IMR-90 (cell line): ENCODE measurements around the gene APMAP. TPM values are rescaled to one million over a fixed set of nuclear protein-coding genes. Genes with fewer than 3 reads are reported as not detected.

Source experiments
- ATAC-seq: fragments of 200-7000 bp; cut with Tn5 transposase; 2 replicates; pipeline ENCODE4 v1.9.1; 2020; ENCODE audit warnings: low read depth, mild to moderate bottlenecking, moderate library complexity
- BruUV-seq: library from RNA; stranded (reverse); fragments of 400-500 nt; replicated peaks from 2 replicates; lab custom pipeline; 2021; lab: Mats Ljungman, UMichigan
- CTCF ChIA-PET: fragments of 300-600 bp; formaldehyde crosslinking; extraction: SDS; loops from one replicate; lab custom pipeline; 2021; ENCODE audit warnings: antibody characterized with exemption; lab: Yijun Ruan, JAX
- POLR2A ChIA-PET: fragments of 300-600 bp; sonication (Branson Sonifier 250); formaldehyde crosslinking; loops from one replicate; lab custom pipeline; 2022; ENCODE audit warnings: antibody characterized with exemption; ENCODE audit not compliant: unreplicated experiment; lab: Charles Lee
- DNase-seq: peaks from one replicate; pipeline ENCODE4 v3.0.0; 2013
- H2AFZ ChIP-seq: replicated peaks from 2 replicates; pipeline ENCODE3; 2013; ENCODE audit warnings: low read length, mild to moderate bottlenecking; ENCODE audit not compliant: poor library complexity
- H2AK5ac ChIP-seq: 2 replicates; pipeline ENCODE4 v1.6.1; 2013; ENCODE audit warnings: low read depth, low read length, inconsistent platforms
- H2AK9ac ChIP-seq: replicated peaks from 2 replicates; pipeline ENCODE3; 2013; ENCODE audit warnings: mild to moderate bottlenecking, low read depth, low read length, moderate library complexity; ENCODE audit not compliant: poor library complexity
- H2BK120ac ChIP-seq: 2 replicates; pipeline ENCODE4 v1.6.1; 2013; ENCODE audit warnings: low read depth, low read length, inconsistent platforms
- H2BK15ac ChIP-seq: 3 replicates; pipeline ENCODE4 v1.6.1; 2013; ENCODE audit warnings: low read depth, low read length, inconsistent platforms
- H2BK20ac ChIP-seq: 2 replicates; pipeline ENCODE4 v1.6.1; 2013; ENCODE audit warnings: low read depth, mild to moderate bottlenecking, inconsistent platforms, low read length, moderate library complexity
- H2BK5ac ChIP-seq: 2 replicates; pipeline ENCODE4 v1.6.1; 2013; ENCODE audit warnings: mild to moderate bottlenecking, low read depth, low read length, inconsistent platforms; ENCODE audit not compliant: poor library complexity, severe bottlenecking
- H3K14ac ChIP-seq: replicated peaks from 2 replicates; pipeline ENCODE4 v1.6.1; 2013; ENCODE audit warnings: low read depth, low read length, inconsistent platforms
- H3K18ac ChIP-seq: 2 replicates; pipeline ENCODE4 v1.6.1; 2013; ENCODE audit warnings: low read depth, low read length, control low read depth
- H3K23ac ChIP-seq: 2 replicates; pipeline ENCODE4 v1.6.1; 2013; ENCODE audit warnings: low read depth, low read length, inconsistent platforms
- H3K27ac ChIP-seq: 2 replicates; pipeline ENCODE4 v1.5.1; 2013; ENCODE audit warnings: mild to moderate bottlenecking, control low read depth, low read length; ENCODE audit not compliant: insufficient read depth
- H3K27me3 ChIP-seq: 2 replicates; pipeline ENCODE4 v1.6.1; 2013; ENCODE audit warnings: low read length; ENCODE audit not compliant: control insufficient read depth, insufficient read depth
- H3K36me3 ChIP-seq: 2 replicates; pipeline ENCODE4 v1.6.1; 2013; ENCODE audit warnings: low read length, mixed read lengths; ENCODE audit not compliant: control insufficient read depth, insufficient read depth
- H3K4ac ChIP-seq: 2 replicates; pipeline ENCODE4 v1.6.1; 2013; ENCODE audit warnings: low read depth, low read length, inconsistent platforms
- H3K4me1 ChIP-seq: 2 replicates; pipeline ENCODE4 v1.6.1; 2013; ENCODE audit warnings: low read length, mixed read lengths; ENCODE audit not compliant: control insufficient read depth, insufficient read depth
- H3K4me2 ChIP-seq: 2 replicates; pipeline ENCODE4 v1.6.1; 2013; ENCODE audit warnings: low read depth, mild to moderate bottlenecking, control low read depth, low read length, moderate library complexity
- H3K4me3 ChIP-seq: 2 replicates; pipeline ENCODE4 v1.5.1; 2013; ENCODE audit warnings: low read depth, mild to moderate bottlenecking, control low read depth, low read length, moderate library complexity; ENCODE audit not compliant: insufficient read depth
- H3K56ac ChIP-seq: 2 replicates; pipeline ENCODE4 v1.6.1; 2013; ENCODE audit warnings: low read length, inconsistent platforms; ENCODE audit not compliant: insufficient read depth; ENCODE audit errors: extremely low read depth
- H3K79me1 ChIP-seq, 2 experiments: 2 replicates each; pipeline ENCODE4 v1.6.1; 2013; ENCODE audit warnings: low read length in 2 of 2, inconsistent platforms in 1 of 2, low read depth in 1 of 2
- H3K9ac ChIP-seq: 2 replicates; pipeline ENCODE4 v1.6.1; 2013; ENCODE audit warnings: low read depth, low read length, control low read depth
- H3K9me1 ChIP-seq: 2 replicates; pipeline ENCODE4 v1.6.1; 2013; ENCODE audit warnings: low read length, inconsistent platforms; ENCODE audit not compliant: insufficient read depth
- H3K9me3 ChIP-seq: 2 replicates; pipeline ENCODE4 v1.6.1; 2013; ENCODE audit warnings: low read length; ENCODE audit not compliant: control insufficient read depth, insufficient read depth
- H4K20me1 ChIP-seq: 2 replicates; pipeline ENCODE4 v1.6.1; 2013; ENCODE audit warnings: low read length, inconsistent platforms; ENCODE audit not compliant: insufficient read depth
- H4K5ac ChIP-seq: 2 replicates; pipeline ENCODE4 v1.6.1; 2013; ENCODE audit warnings: mild to moderate bottlenecking, low read depth, low read length, control low read depth
- H4K8ac ChIP-seq, 2 experiments: 2 replicates each; pipeline ENCODE4 v1.6.1; 2013; ENCODE audit warnings: low read depth in 2 of 2, low read length in 2 of 2, control low read depth in 1 of 2, inconsistent platforms in 1 of 2
- H4K91ac ChIP-seq: 2 replicates; pipeline ENCODE4 v1.6.1; 2013; ENCODE audit warnings: low read depth, low read length, inconsistent platforms; ENCODE audit not compliant: insufficient read depth
- BHLHE40 ChIP-seq: fragments of 150-350 bp; IDR thresholded peaks from 2 replicates; pipeline ENCODE4 v1.6.1; 2016; ENCODE audit warnings: mild to moderate bottlenecking, low read depth, low read length
- CHD1 ChIP-seq: IDR thresholded peaks from 2 replicates; pipeline ENCODE4 v1.6.1; 2012; ENCODE audit warnings: low read depth, low read length, improper control_type of control experiment
- ELK1 ChIP-seq: fragments of 150-350 bp; IDR thresholded peaks from 2 replicates; pipeline ENCODE4 v1.6.1; 2016; ENCODE audit warnings: low read depth, mild to moderate bottlenecking, low read length, moderate library complexity, borderline replicate concordance
- MAFK ChIP-seq: IDR thresholded peaks from 2 replicates; pipeline ENCODE4 v1.6.1; 2012; ENCODE audit warnings: low read depth, low read length, improper control_type of control experiment
- MAZ ChIP-seq: IDR thresholded peaks from 2 replicates; pipeline ENCODE4 v1.6.1; 2012; ENCODE audit warnings: low read depth, mild to moderate bottlenecking, low read length, improper control_type of control experiment, moderate library complexity, borderline replicate concordance
- MXI1 ChIP-seq: IDR thresholded peaks from 2 replicates; pipeline ENCODE4 v1.6.1; 2012; ENCODE audit warnings: low read depth, mild to moderate bottlenecking, low read length, moderate library complexity, borderline replicate concordance
- RFX5 ChIP-seq: IDR thresholded peaks from 2 replicates; pipeline ENCODE4 v1.8.0; 2012; ENCODE audit warnings: low read depth, mild to moderate bottlenecking, low read length, moderate library complexity
- WGBS, 2 experiments: methylation state at CpG; one replicate each; pipeline versions ENCODE4 v1.1.5 to v1.1.7; 2013; ENCODE audit warnings: missing lambda C conversion rate in 2 of 2; ENCODE audit not compliant: insufficient read length in 1 of 2; ENCODE audit errors: extremely low coverage in 2 of 2; 5-methylcytosine and 5-hydroxymethylcytosine counted together
- dilution Hi-C: fragments of 300-500 bp; cut with HindIII; formaldehyde crosslinking; loops from one replicate; pipeline ENCODE4 v1.14.3; 2018; ENCODE audit warnings: low sequenced_read_pairs; ENCODE audit not compliant: unreplicated experiment
- in situ Hi-C: fragments of 300-500 bp; cut with MboI; formaldehyde crosslinking; loops from 3 replicates; pipeline ENCODE4 v1.14.3; 2019; ENCODE audit warnings: low sequenced_read_pairs, inconsistent platforms, mixed read lengths
- intact Hi-C: fragments of 100-400 bp; cut with micrococcal nuclease; formaldehyde crosslinking; loops from 2 replicates; pipeline ENCODE4 v1.10.0; 2022
- polyA plus RNA-seq, 3 experiments: library from polyadenylated mRNA; depleted of rRNA; stranded (reverse); fragments of >200 nt; gene quantifications; 2 replicates each; pipeline ENCODE4 v1.2.3, GENCODE V29; 2012; ENCODE audit warnings: low replicate concordance in 1 of 3
- total RNA-seq: library from RNA; depleted of rRNA; stranded (reverse); fragments of >200 nt; gene quantifications from 2 replicates; pipeline ENCODE4 v1.2.3, GENCODE V29; 2012
- TF ChIP-seq, protein P1 (sequence below): fragments of 150-350 bp; IDR thresholded peaks from 2 replicates; pipeline ENCODE4 v1.6.1; 2017; ENCODE audit warnings: mild to moderate bottlenecking, antibody characterized with exemption, low read length, low read depth

Gene APMAP
- total and polyA plus RNA-seq, 2 of the 4 experiments (the other 2 are of a cell fraction), result 67.2 to 88.8 TPM

GRCh38 chr20:25013478-25014380 is 21.2 kb upstream of the APMAP start:
- no peak overlapping the region for H4K91ac ChIP-seq
- intact Hi-C loops, result no loop called here
- no peak overlapping the region for H2BK5ac ChIP-seq
- dilution Hi-C loops, result no loop called here
- no peaks in the 10 kb centered on the region for H3K9me1 ChIP-seq
- no peak overlapping the region for H2BK120ac ChIP-seq
- H3K23ac ChIP-seq, result no peak overlapping the region
- no peak overlapping the region for H2AK5ac ChIP-seq
- H3K27me3 ChIP-seq, result peaks cover 3% of the 10 kb centered on the region; the same call in 1 of the 2 replicates
- DNase-seq (no peak), ATAC-seq (no peak)
- H2AFZ ChIP-seq, result no peak overlapping the region
- no peak overlapping the region for H3K4me2 ChIP-seq
- no peak overlapping the region for H3K18ac ChIP-seq
- H2AK9ac ChIP-seq, result no peak overlapping the region
- H3K79me1 ChIP-seq, result no peaks in the 10 kb centered on the region
- H4K5ac ChIP-seq, result no peak overlapping the region
- POLR2A ChIA-PET, result no interaction called here
- no peaks in the 10 kb centered on the region for H3K9me3 ChIP-seq
- no peak overlapping the region for H3K4ac ChIP-seq
- H3K4me3 ChIP-seq, result no peak overlapping the region
- no peak overlapping the region for H3K14ac ChIP-seq
- peaks cover 2% of the 10 kb centered on the region; the same call in 1 of the 2 replicates for H3K4me1 ChIP-seq
- no peak overlapping the region for H3K27ac ChIP-seq
- TF ChIP-seq, protein P1, sequence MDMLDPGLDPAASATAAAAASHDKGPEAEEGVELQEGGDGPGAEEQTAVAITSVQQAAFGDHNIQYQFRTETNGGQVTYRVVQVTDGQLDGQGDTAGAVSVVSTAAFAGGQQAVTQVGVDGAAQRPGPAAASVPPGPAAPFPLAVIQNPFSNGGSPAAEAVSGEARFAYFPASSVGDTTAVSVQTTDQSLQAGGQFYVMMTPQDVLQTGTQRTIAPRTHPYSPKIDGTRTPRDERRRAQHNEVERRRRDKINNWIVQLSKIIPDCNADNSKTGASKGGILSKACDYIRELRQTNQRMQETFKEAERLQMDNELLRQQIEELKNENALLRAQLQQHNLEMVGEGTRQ, result no peak
- TF ChIP-seq MAZ (no peak), RFX5 (no peak), ELK1 (no peak), CHD1 (no peak), MXI1 (no peak), MAFK (no peak), BHLHE40 (no peak)
- H4K20me1 ChIP-seq, result no peaks in the 10 kb centered on the region
- no peak overlapping the region for H3K9ac ChIP-seq
- 71% methylated on average over 13 of the region's 25 CpGs; no CpG with 5 or more reads in 1 of the 2 experiments for WGBS, 2 experiments
- no peak overlapping the region for H3K56ac ChIP-seq
- no peak overlapping the region for H2BK20ac ChIP-seq
- H4K8ac ChIP-seq, result no peak overlapping the region
- CTCF ChIA-PET, result no interaction called here
- H3K36me3 ChIP-seq, result no peaks in the 10 kb centered on the region; the same call in 1 of the 2 replicates
- no TSS peak for BruUV-seq
- H2BK15ac ChIP-seq, result no peak overlapping the region
- in situ Hi-C loops, result no loop called here
